ENCODE data around the gene EFNB2.

The EFNB2 gene

GRCh38 chr13:106472621-106473020 lies 62.8 kb downstream of the EFNB2 start:
- DNase-seq (ENCODE audit: low read depth), result no peak
- no peak for TF ChIP-seq MYC (IDR thresholded peaks at IDR 0.05; ENCODE audit: low read depth, low read length)
- no peak for TF ChIP-seq POLR2A (IDR thresholded peaks at IDR 0.05; ENCODE audit: extremely low read depth, insufficient read length)
- H3K4me3 ChIP-seq (ENCODE audit: low read depth, low read length), result no peak overlapping the region

DNA sequence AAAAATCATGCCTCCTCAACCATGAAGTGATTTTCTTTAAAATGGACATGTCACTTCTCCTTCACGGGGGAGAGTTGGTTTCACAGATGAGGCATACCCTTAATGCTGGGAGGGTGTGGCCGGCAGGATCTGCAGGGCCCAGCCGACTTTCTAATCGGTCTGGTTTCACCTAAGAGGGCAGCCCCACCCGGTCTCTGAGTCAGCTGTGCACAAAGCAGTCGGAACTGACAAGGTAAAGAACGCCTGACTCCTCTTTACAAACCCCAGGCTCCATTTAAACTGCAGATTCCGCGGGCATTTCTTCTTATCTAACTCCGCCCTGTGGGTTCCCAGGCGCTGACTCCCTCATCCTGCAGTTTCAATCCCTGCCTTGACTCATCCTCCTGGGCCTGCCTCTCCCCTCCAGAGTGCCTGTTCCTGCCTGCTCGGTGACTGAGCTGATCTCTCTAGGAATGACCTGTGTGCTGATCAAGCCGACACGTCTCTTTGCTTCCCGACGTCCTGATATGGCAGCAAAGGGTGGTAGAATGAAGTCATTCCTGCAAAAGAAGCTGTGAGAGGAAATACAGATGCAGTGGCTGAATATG lies 63.4 kb downstream of the EFNB2 start:
- no peak for DNase-seq (ENCODE audit: low read depth)
- no peak overlapping the region for H3K4me3 ChIP-seq (ENCODE audit: low read depth, low read length)
- no peak for TF ChIP-seq MYC (IDR thresholded peaks at IDR 0.05; ENCODE audit: low read depth, low read length)
- TF ChIP-seq MAX (IDR thresholded peaks at IDR 0.05; ENCODE audit: low read depth, low read length), result no peak
- no peak for TF ChIP-seq POLR2A (IDR thresholded peaks at IDR 0.05; ENCODE audit: extremely low read depth, insufficient read length)
- TF ChIP-seq, protein P1, sequence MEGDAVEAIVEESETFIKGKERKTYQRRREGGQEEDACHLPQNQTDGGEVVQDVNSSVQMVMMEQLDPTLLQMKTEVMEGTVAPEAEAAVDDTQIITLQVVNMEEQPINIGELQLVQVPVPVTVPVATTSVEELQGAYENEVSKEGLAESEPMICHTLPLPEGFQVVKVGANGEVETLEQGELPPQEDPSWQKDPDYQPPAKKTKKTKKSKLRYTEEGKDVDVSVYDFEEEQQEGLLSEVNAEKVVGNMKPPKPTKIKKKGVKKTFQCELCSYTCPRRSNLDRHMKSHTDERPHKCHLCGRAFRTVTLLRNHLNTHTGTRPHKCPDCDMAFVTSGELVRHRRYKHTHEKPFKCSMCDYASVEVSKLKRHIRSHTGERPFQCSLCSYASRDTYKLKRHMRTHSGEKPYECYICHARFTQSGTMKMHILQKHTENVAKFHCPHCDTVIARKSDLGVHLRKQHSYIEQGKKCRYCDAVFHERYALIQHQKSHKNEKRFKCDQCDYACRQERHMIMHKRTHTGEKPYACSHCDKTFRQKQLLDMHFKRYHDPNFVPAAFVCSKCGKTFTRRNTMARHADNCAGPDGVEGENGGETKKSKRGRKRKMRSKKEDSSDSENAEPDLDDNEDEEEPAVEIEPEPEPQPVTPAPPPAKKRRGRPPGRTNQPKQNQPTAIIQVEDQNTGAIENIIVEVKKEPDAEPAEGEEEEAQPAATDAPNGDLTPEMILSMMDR (IDR thresholded peaks at IDR 0.05; ENCODE audit: low read depth, low read length), result no peak

DNA sequence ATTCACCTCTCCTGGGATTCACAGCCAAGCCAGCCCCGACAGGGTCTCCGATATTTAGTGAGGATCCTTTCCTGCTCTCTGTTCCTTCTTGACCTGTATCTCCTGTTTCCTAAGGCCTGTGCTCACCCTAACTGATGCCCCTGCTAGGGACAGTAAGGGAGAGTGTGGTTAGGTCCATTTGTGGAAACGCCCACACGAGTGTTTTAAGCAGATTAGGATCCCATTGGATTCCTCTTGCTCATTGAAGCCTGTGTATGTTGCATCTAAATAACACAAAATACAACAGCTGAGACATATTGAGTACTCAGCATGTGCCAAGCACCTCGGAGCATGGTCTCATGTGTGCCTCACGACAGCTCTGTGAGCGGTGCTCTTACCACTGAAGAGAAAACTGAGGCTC lies 64.9 kb downstream of the EFNB2 start:
- no peak for DNase-seq (ENCODE audit: low read depth)
- TF ChIP-seq, protein P1 (IDR thresholded peaks at IDR 0.05; ENCODE audit: low read depth, low read length), result no peak
- TF ChIP-seq MAX (IDR thresholded peaks at IDR 0.05; ENCODE audit: low read depth, low read length), result no peak
- no peak for TF ChIP-seq MYC (IDR thresholded peaks at IDR 0.05; ENCODE audit: low read depth, low read length)
- no peak for TF ChIP-seq POLR2A (IDR thresholded peaks at IDR 0.05; ENCODE audit: extremely low read depth, insufficient read length)
- H3K4me3 ChIP-seq (ENCODE audit: low read depth, low read length), result no peak overlapping the region

GRCh38 chr13:106468744-106469590 lies 66.5 kb downstream of the EFNB2 start:
- no peak for TF ChIP-seq MAX (IDR thresholded peaks at IDR 0.05; ENCODE audit: low read depth, low read length)
- TF ChIP-seq POLR2A (IDR thresholded peaks at IDR 0.05; ENCODE audit: extremely low read depth, insufficient read length), result no peak
- TF ChIP-seq MYC (IDR thresholded peaks at IDR 0.05; ENCODE audit: low read depth, low read length), result no peak
- TF ChIP-seq, protein P1 (IDR thresholded peaks at IDR 0.05; ENCODE audit: low read depth, low read length), result no peak
- no peak for DNase-seq (ENCODE audit: low read depth)
- H3K4me3 ChIP-seq (ENCODE audit: low read depth, low read length), result no peak overlapping the region

GRCh38 chr13:106468207-106468606 lies 67.3 kb downstream of the EFNB2 start:
- H3K4me3 ChIP-seq (ENCODE audit: low read depth, low read length), result no peak overlapping the region
- no peak for TF ChIP-seq MYC (IDR thresholded peaks at IDR 0.05; ENCODE audit: low read depth, low read length)
- no peak for TF ChIP-seq MAX (IDR thresholded peaks at IDR 0.05; ENCODE audit: low read depth, low read length)
- TF ChIP-seq, protein P1 (IDR thresholded peaks at IDR 0.05; ENCODE audit: low read depth, low read length), result no peak
- TF ChIP-seq POLR2A (IDR thresholded peaks at IDR 0.05; ENCODE audit: extremely low read depth, insufficient read length), result no peak
- no peak for DNase-seq (ENCODE audit: low read depth)

DNA sequence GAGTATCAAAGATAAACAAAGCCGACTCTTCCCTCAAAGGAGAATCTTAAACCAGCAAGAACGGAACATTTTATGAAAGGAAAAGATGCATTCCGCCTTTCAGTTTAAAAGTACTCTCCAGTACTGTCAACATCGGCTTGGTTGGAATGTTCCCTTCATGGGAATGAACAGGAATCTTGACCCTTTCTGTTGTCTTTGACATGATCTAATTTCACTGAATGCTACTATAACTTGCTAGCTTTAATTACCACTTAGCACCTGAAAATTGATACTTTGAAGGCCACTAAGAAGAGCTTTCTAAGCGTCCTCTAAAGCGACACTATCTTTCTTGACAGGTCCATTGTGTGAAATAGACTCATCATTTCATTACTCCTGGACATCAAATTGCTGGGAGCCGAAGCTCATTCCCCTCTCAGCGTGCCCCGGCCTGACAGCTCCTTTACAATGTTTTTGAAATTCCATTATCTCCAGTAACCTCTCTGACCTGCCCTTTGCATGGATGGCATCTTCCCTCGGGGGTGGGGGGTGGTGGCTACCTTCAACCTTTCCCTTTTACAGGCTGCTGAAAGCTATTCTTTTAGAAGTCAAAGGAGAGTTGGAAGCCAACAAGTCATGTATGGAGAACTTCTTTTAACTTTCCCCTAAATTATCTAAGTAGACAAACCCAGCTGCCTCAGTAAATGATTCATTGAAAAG lies 67.9 kb downstream of the EFNB2 start:
- no peak for DNase-seq (ENCODE audit: low read depth)
- TF ChIP-seq MAX (IDR thresholded peaks at IDR 0.05; ENCODE audit: low read depth, low read length) (no peak), POLR2A (IDR thresholded peaks at IDR 0.05; ENCODE audit: extremely low read depth, insufficient read length) (no peak), MYC (IDR thresholded peaks at IDR 0.05; ENCODE audit: low read depth, low read length) (no peak)
- TF ChIP-seq, protein P1 (IDR thresholded peaks at IDR 0.05; ENCODE audit: low read depth, low read length), result no peak
- no peak overlapping the region for H3K4me3 ChIP-seq (ENCODE audit: low read depth, low read length)

Measured in NB4 (cell line).